HCT116 (cell line): ENCODE measurements around the gene CCL28. TPM values are rescaled to one million over a fixed set of nuclear protein-coding genes. Genes with fewer than 3 reads are reported as not detected.

Experiments
- ATAC-seq: fragments of 200-7000 bp; cut with Tn5 transposase; 2 replicates; pipeline ENCODE4 v1.9.1; 2020; ENCODE audit warnings: mild to moderate bottlenecking, moderate library complexity
- BruUV-seq: library from RNA; stranded (reverse); fragments of 400-500 nt; replicated peaks from 2 replicates; lab custom pipeline; 2021; lab: Mats Ljungman, UMichigan
- CTCF ChIA-PET: fragments of 300-600 bp; sonication (Branson Sonifier 250); formaldehyde crosslinking; loops from one replicate; lab custom pipeline; 2021; ENCODE audit warnings: antibody characterized with exemption; lab: Charles Lee
- POLR2A ChIA-PET: fragments of 300-600, 350-600 bp; sonication (Branson Sonifier 250); formaldehyde crosslinking; loops from one replicate; lab custom pipeline; 2021; ENCODE audit warnings: antibody characterized with exemption; lab: Charles Lee
- RAD21 ChIA-PET, 2 experiments: fragments of 300-600 bp; sonication (Branson Sonifier 250); formaldehyde crosslinking; loops; one replicate each; lab custom pipeline; 2023; ENCODE audit warnings: low total read pairs in 2 of 2; ENCODE audit not compliant: uncharacterized antibody in 2 of 2, unreplicated experiment in 2 of 2, low non-redundant PET in 1 of 2; lab: Charles Lee
- DNase-seq: peaks from one replicate; pipeline ENCODE4 v3.0.0-alpha.2; 2010; ENCODE audit warnings: low read depth, low spot score
- H2AFZ ChIP-seq: fragments of 200-600 bp; shearing (Covaris generic), sonication (generic); 2 replicates; pipeline ENCODE4 v1.6.1; 2017; ENCODE audit warnings: low read depth, mixed run types, mixed read lengths, antibody characterized with exemption, low read length; ENCODE audit not compliant: poor library complexity, severe bottlenecking
- H3K27ac ChIP-seq: 2 replicates; pipeline ENCODE4 v1.5.1; 2012; ENCODE audit warnings: low read depth, low read length
- H3K27me3 ChIP-seq: fragments of 200-600 bp; sonication (generic); 2 replicates; pipeline ENCODE4 v1.6.1; 2016; ENCODE audit warnings: mixed run types, low read length, mixed read lengths; ENCODE audit not compliant: insufficient read depth
- H3K36me3 ChIP-seq, 2 experiments: fragments of 200-500 bp in 1 of 2; fragments of 200-600 bp in 1 of 2; sonication (Bioruptor generic) in 1 of 2; sonication (generic) in 1 of 2; 2 replicates each; pipeline versions ENCODE4 v1.5.1 to v1.6.1; 2014 to 2016; ENCODE audit warnings: low read length in 2 of 2, inconsistent platforms in 1 of 2, mixed read lengths in 1 of 2, mixed run types in 1 of 2; ENCODE audit not compliant: insufficient read depth in 2 of 2, control insufficient read depth in 1 of 2
- H3K4me1 ChIP-seq, 2 experiments: fragments of 200-600 bp in 1 of 2; sonication (generic) in 1 of 2; 2 replicates each; pipeline versions ENCODE4 v1.5.1 to v1.6.1; 2012 to 2017; ENCODE audit warnings: low read length in 2 of 2, inconsistent platforms in 1 of 2, mild to moderate bottlenecking in 1 of 2, mixed read lengths in 1 of 2, mixed run types in 1 of 2, moderate library complexity in 1 of 2; ENCODE audit not compliant: insufficient read depth in 2 of 2, control insufficient read depth in 1 of 2
- H3K4me2 ChIP-seq: fragments of 200-600 bp; sonication (generic); 2 replicates; pipeline ENCODE4 v1.6.1; 2017; ENCODE audit warnings: mixed run types, low read length, mixed read lengths
- H3K4me3 ChIP-seq, 2 experiments: fragments of 200-600 bp in 1 of 2; sonication (generic) in 1 of 2; replicated peaks in 1 of 2; 2 replicates each; pipeline ENCODE4 v1.5.1; 2011 to 2016; ENCODE audit warnings: low read length in 2 of 2, control low read depth in 1 of 2, low read depth in 1 of 2, mild to moderate bottlenecking in 1 of 2, mixed read lengths in 1 of 2, mixed run types in 1 of 2
- H3K79me2 ChIP-seq: fragments of 200-600 bp; sonication (generic); 2 replicates; pipeline ENCODE4 v1.6.1; 2017; ENCODE audit warnings: mild to moderate bottlenecking, mixed run types, low read length, moderate library complexity, mixed read lengths; ENCODE audit not compliant: insufficient read depth
- H3K9ac ChIP-seq: fragments of 200-600 bp; sonication (generic); 2 replicates; pipeline ENCODE4 v1.6.1; 2016; ENCODE audit warnings: low read length, mixed read lengths
- H3K9me2 ChIP-seq: fragments of 200-600 bp; sonication (generic), shearing (Covaris generic); 2 replicates; pipeline ENCODE4 v1.6.1; 2017; ENCODE audit warnings: mixed run types, mild to moderate bottlenecking, moderate library complexity; ENCODE audit not compliant: insufficient read depth
- H3K9me3 ChIP-seq, 2 experiments: fragments of 200-500 bp in 1 of 2; fragments of 200-600 bp in 1 of 2; sonication (Bioruptor generic) in 1 of 2; sonication (generic) in 1 of 2; 2 replicates each; pipeline ENCODE4 v1.6.1; 2014 to 2017; ENCODE audit warnings: low read length in 2 of 2, mixed read lengths in 2 of 2, inconsistent platforms in 1 of 2, low read depth in 1 of 2, mild to moderate bottlenecking in 1 of 2, mixed run types in 1 of 2, moderate library complexity in 1 of 2; ENCODE audit not compliant: control insufficient read depth in 1 of 2, insufficient read depth in 1 of 2
- H4K20me1 ChIP-seq: fragments of 200-600 bp; sonication (generic), shearing (Covaris generic); 2 replicates; pipeline ENCODE4 v1.6.1; 2017; ENCODE audit warnings: mixed run types, mild to moderate bottlenecking, moderate library complexity; ENCODE audit not compliant: insufficient read depth
- CBX3 ChIP-seq: IDR thresholded peaks from 2 replicates; pipeline ENCODE4 v1.6.1; 2012; ENCODE audit warnings: low read depth
- CEBPB ChIP-seq: IDR thresholded peaks from 2 replicates; pipeline ENCODE4 v1.6.1; 2012; ENCODE audit warnings: low read depth
- CTCF ChIP-seq, 3 experiments: fragments of 200-600 bp in 1 of 3; sonication (generic) in 1 of 3; IDR thresholded peaks in 2 of 3; conservative IDR thresholded peaks in 1 of 3; 2 replicates each; pipeline ENCODE4 v1.5.1; 2012 to 2017; ENCODE audit warnings: low read depth in 2 of 3, low read length in 2 of 3, antibody characterized with exemption in 1 of 3, borderline replicate concordance in 1 of 3, control low read depth in 1 of 3, mild to moderate bottlenecking in 1 of 3, mixed read lengths in 1 of 3, mixed run types in 1 of 3, moderate library complexity in 1 of 3; ENCODE audit not compliant: insufficient read depth in 1 of 3
- EGR1 ChIP-seq: IDR thresholded peaks from 2 replicates; pipeline ENCODE4 v1.6.1; 2012; ENCODE audit warnings: low read depth
- ELF1 ChIP-seq: IDR thresholded peaks from 2 replicates; pipeline ENCODE4 v1.6.1; 2012; ENCODE audit warnings: low read depth, borderline replicate concordance
- EZH2 ChIP-seq: fragments of 200-600 bp; sonication (generic); IDR thresholded peaks from 2 replicates; pipeline ENCODE4 v1.6.1; 2017; ENCODE audit warnings: antibody characterized with exemption, mixed run types
- EZH2phosphoT487 ChIP-seq: fragments of 200-600 bp; IDR thresholded peaks from 2 replicates; pipeline ENCODE4 v1.6.1; 2018; ENCODE audit warnings: antibody characterized with exemption, borderline replicate concordance
- JUND ChIP-seq: IDR thresholded peaks from 2 replicates; pipeline ENCODE4 v1.6.1; 2012
- MAX ChIP-seq: IDR thresholded peaks from 2 replicates; pipeline ENCODE4 v1.6.1; 2012
- POLR2A ChIP-seq: IDR thresholded peaks from 2 replicates; pipeline ENCODE4 v1.7.0; 2011; ENCODE audit warnings: borderline replicate concordance; ENCODE audit not compliant: insufficient read depth, insufficient read length; ENCODE audit errors: extremely low read depth
- POLR2AphosphoS5 ChIP-seq: IDR thresholded peaks from 2 replicates; pipeline ENCODE4 v1.6.1; 2011; ENCODE audit warnings: mild to moderate bottlenecking, low read depth, low read length, moderate library complexity
- RAD21 ChIP-seq: IDR thresholded peaks from 2 replicates; pipeline ENCODE4 v1.6.1; 2012; ENCODE audit warnings: low read depth, mild to moderate bottlenecking
- SP1 ChIP-seq: IDR thresholded peaks from 2 replicates; pipeline ENCODE4 v1.6.1; 2012; ENCODE audit warnings: low read depth
- SRF ChIP-seq: IDR thresholded peaks from 2 replicates; pipeline ENCODE4 v1.6.1; 2012; ENCODE audit warnings: low read depth
- TCF7L2 ChIP-seq: IDR thresholded peaks from 2 replicates; pipeline ENCODE4 v1.7.0; 2011; ENCODE audit warnings: borderline replicate concordance, inconsistent platforms; ENCODE audit not compliant: insufficient read depth, insufficient read length; ENCODE audit errors: extremely low read depth
- YY1 ChIP-seq: IDR thresholded peaks from 2 replicates; pipeline ENCODE4 v1.6.1; 2011; ENCODE audit warnings: low read length, low read depth, moderate library complexity, mild to moderate bottlenecking; ENCODE audit not compliant: insufficient replicate concordance; ENCODE audit errors: extremely low read depth
- ZFX ChIP-seq: fragments of 450-650 bp; IDR thresholded peaks from 2 replicates; pipeline ENCODE4 v1.6.1; 2017
- ZNF274 ChIP-seq: fragments of 200-500 bp; sonication (Bioruptor generic); IDR thresholded peaks from 2 replicates; pipeline ENCODE4 v1.6.1; 2014; ENCODE audit warnings: mild to moderate bottlenecking, low read depth, low read length, inconsistent platforms
- intact Hi-C: fragments of 100-400 bp; cut with micrococcal nuclease; formaldehyde crosslinking; loops from 2 replicates; pipeline ENCODE4 v1.10.0; 2022
- total RNA-seq: library from RNA; stranded (reverse); gene quantifications from one replicate; pipeline ENCODE4 v1.2.1, GENCODE V29; 2021; ENCODE audit not compliant: unreplicated experiment

Gene CCL28
- total RNA-seq, 1 experiment from 2014 or later: 0.25 TPM

- TF ChIP-seq ELF1 (no peak), SP1 (no peak), RAD21 (peak; percentile 93), POLR2AphosphoS5 (peak; percentile 18; the same call in 1 of the 2 replicates), YY1 (peak; percentile 36), MAX (no peak), ZFX (no peak), CBX3 (peak; percentile 69; the same call in 1 of the 2 replicates), CEBPB (peak; percentile 70), SRF (no peak), JUND (no peak)
Measured at GRCh38 chr5:43389679-43390329, 22.4 kb downstream of the CCL28 start (continued).

GRCh38 chr5:43386960-43387362, 25.2 kb downstream of the CCL28 start:
- ChIA-PET RAD21 (no interaction called here), POLR2A (no interaction called here), CTCF (interaction anchor here (1.5 kb wide), 1 partner anchor 266 kb away, joined by 3 read pairs; the partner anchor contains the start of gene ZNF131)
- H2AFZ ChIP-seq: peak overlapping the region; percentile 68
- intact Hi-C loops: loop anchor here (5.0 kb wide), 2 partner anchors 95 to 320 kb away; partner anchors contain the start of gene TMEM267
- H3K4me2 ChIP-seq: peak overlapping the region; percentile 26; the same call in 1 of the 2 replicates
- no peaks in the 10 kb centered on the region for H3K36me3 ChIP-seq
- no peaks in the 10 kb centered on the region for H3K79me2 ChIP-seq
- H3K9ac ChIP-seq: no peak overlapping the region
- no peaks in the 10 kb centered on the region for H3K27me3 ChIP-seq
- DNase-seq: no peak
- TF ChIP-seq EGR1 (no peak), ZNF274 (no peak), RAD21 (peak; percentile 42; the same call in 1 of the 2 replicates), POLR2AphosphoS5 (no peak), POLR2A (no peak), EZH2phosphoT487 (no peak), ZFX (no peak), EZH2 (no peak), TCF7L2 (no peak), CTCF (IDR thresholded peaks at IDR 0.05 in 2 of 3, conservative IDR thresholded peaks at IDR 0.05 in 1 of 3; ENCODE audit: borderline replicate concordance in 1 of 3, insufficient read depth in 1 of 3, low read depth in 2 of 3, low read length in 2 of 3) (peak in 1 of 3 experiments; percentile 25; a peak in 1 of 6 replicates)
- no peaks in the 10 kb centered on the region for H3K9me2 ChIP-seq
- no peak overlapping the region for H3K27ac ChIP-seq
- BruUV-seq: no TSS peak
- H3K4me1 ChIP-seq: peaks cover 0 to 10% of the 10 kb centered on the region in 2 experiments; a peak in 2 of 4 replicates
- peak; percentile 35; the same call in 1 of the 2 replicates for ATAC-seq
- H3K9me3 ChIP-seq: no peaks in the 10 kb centered on the region
- no peak overlapping the region for H3K4me3 ChIP-seq
- H4K20me1 ChIP-seq: no peaks in the 10 kb centered on the region
